OCI-LY7 (cell line): Measurements from ENCODE around the gene C1orf167. TPM values are rescaled to one million over a fixed set of nuclear protein-coding genes. Genes with fewer than 3 reads are reported as not detected.

Experiments
- BruUV-seq: library from RNA; stranded (reverse); fragments of 400-500 nt; replicated peaks from 2 replicates; lab custom pipeline; 2021; lab: Mats Ljungman, UMichigan
- CTCF ChIA-PET: fragments of 300-600 bp; sonication (Branson Sonifier 250); formaldehyde crosslinking; loops from one replicate; lab custom pipeline; 2022; ENCODE audit warnings: antibody characterized with exemption; ENCODE audit not compliant: unreplicated experiment; lab: Charles Lee
- POLR2A ChIA-PET: fragments of 300-600 bp; sonication (Branson Sonifier 250); formaldehyde crosslinking; loops from one replicate; lab custom pipeline; 2022; ENCODE audit warnings: antibody characterized with exemption; lab: Charles Lee
- DNase-seq: peaks from one replicate; pipeline ENCODE4 v3.0.0-alpha.2; 2015; ENCODE audit warnings: low spot score
- H2AFZ ChIP-seq: fragments of 200-600 bp; sonication (generic), shearing (Covaris generic); 2 replicates; pipeline ENCODE4 v1.6.1; 2014; ENCODE audit warnings: mild to moderate bottlenecking, antibody characterized with exemption, low read length, moderate library complexity
- H3K27ac ChIP-seq: fragments of 200-600 bp; sonication (generic); 2 replicates; pipeline ENCODE4 v1.5.1; 2014; ENCODE audit warnings: mixed run types, low read depth, mild to moderate bottlenecking, moderate library complexity, low read length, inconsistent platforms; ENCODE audit not compliant: poor library complexity, severe bottlenecking
- H3K36me3 ChIP-seq: fragments of 200-600 bp; sonication (generic); 2 replicates; pipeline ENCODE4 v1.6.1; 2014; ENCODE audit warnings: mild to moderate bottlenecking, antibody characterized with exemption, low read length, moderate library complexity, mixed read lengths; ENCODE audit not compliant: insufficient read depth
- H3K4me1 ChIP-seq: fragments of 200-600 bp; sonication (generic); 2 replicates; pipeline ENCODE4 v1.5.1; 2014; ENCODE audit warnings: mild to moderate bottlenecking, low read length; ENCODE audit not compliant: insufficient read depth, poor library complexity, severe bottlenecking
- H3K4me2 ChIP-seq: fragments of 200-600 bp; sonication (generic); 2 replicates; pipeline ENCODE4 v1.6.1; 2014; ENCODE audit warnings: mild to moderate bottlenecking, low read length
- H3K4me3 ChIP-seq: fragments of 200-600 bp; sonication (generic); 2 replicates; pipeline ENCODE4 v1.5.1; 2014; ENCODE audit warnings: mild to moderate bottlenecking, low read depth, low read length; ENCODE audit not compliant: poor library complexity, severe bottlenecking
- H3K79me2 ChIP-seq: fragments of 200-600 bp; sonication (generic); 2 replicates; pipeline ENCODE4 v1.6.1; 2016; ENCODE audit warnings: low read depth, mild to moderate bottlenecking, low read length, moderate library complexity, mixed read lengths; ENCODE audit not compliant: insufficient read depth
- H3K9me2 ChIP-seq: fragments of 200-600 bp; sonication (generic); 2 replicates; pipeline ENCODE4 v1.6.1; 2016; ENCODE audit warnings: mild to moderate bottlenecking, low read length, mixed read lengths; ENCODE audit not compliant: insufficient read depth
- H3K9me3 ChIP-seq: fragments of 200-600 bp; sonication (generic); 2 replicates; pipeline ENCODE4 v1.6.1; 2014; ENCODE audit warnings: mild to moderate bottlenecking, mixed run types, low read length, mixed read lengths
- H4K20me1 ChIP-seq: fragments of 200-600 bp; sonication (generic); 2 replicates; pipeline ENCODE4 v1.6.1; 2014; ENCODE audit warnings: mild to moderate bottlenecking, antibody characterized with exemption, low read length, moderate library complexity, mixed read lengths; ENCODE audit not compliant: insufficient read depth
- EZH2phosphoT487 ChIP-seq: fragments of 200-600 bp; sonication (generic); IDR thresholded peaks from 2 replicates; pipeline ENCODE4 v1.6.1; 2018; ENCODE audit warnings: low read depth, borderline replicate concordance, mild to moderate bottlenecking, mixed run types, antibody characterized with exemption, low read length, moderate library complexity, mixed read lengths
- intact Hi-C: fragments of 100-400 bp; cut with micrococcal nuclease; formaldehyde crosslinking; loops from one replicate; pipeline ENCODE4 v1.10.0; 2022; ENCODE audit not compliant: unreplicated experiment
- total RNA-seq, 2 experiments: library from RNA; depleted of rRNA in 1 of 2; stranded (reverse); fragments of >200 nt in 1 of 2; shearing (Covaris generic) in 1 of 2; gene quantifications; 2 replicates each; pipeline ENCODE4 v1.2.3, GENCODE V29; 2014 to 2022
- TF ChIP-seq, protein P1 (sequence below): fragments of 200-600 bp; sonication (generic); conservative IDR thresholded peaks from 2 replicates; pipeline ENCODE4 v1.5.1; 2014; ENCODE audit warnings: mild to moderate bottlenecking, antibody characterized with exemption, low read length, moderate library complexity, mixed read lengths

C1orf167 gene
- total RNA-seq, 2 experiments from 2014 or later: 1.7 to 4.2 TPM

DNA sequence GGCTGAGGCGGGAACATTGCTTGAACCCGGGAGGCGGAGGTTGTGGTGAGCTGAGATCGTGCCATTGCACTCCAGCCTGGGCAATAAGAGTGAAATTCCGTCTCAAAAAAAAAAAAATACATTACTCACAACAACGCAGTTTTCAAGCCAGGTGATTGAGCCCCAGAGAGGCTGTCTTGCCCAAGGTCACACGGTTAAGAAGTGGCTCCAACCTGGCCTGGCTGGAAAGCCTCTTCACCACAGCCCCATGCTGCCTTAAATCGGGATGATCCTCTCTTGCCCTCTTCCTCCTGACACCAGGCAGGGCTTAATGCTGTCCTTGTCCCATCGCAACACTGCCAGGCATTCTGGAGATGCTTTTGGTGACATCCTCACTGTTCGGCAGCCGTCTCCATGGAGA lies 48.9 kb upstream of the C1orf167 start:
- H2AFZ ChIP-seq: no peak overlapping the region
- no peak overlapping the region for H3K4me3 ChIP-seq
- no peaks in the 10 kb centered on the region for H3K79me2 ChIP-seq
- ChIA-PET CTCF (no interaction called here), POLR2A (no interaction called here)
- no peaks in the 10 kb centered on the region for H3K9me3 ChIP-seq
- TF ChIP-seq EZH2phosphoT487: no peak
- TF ChIP-seq, protein P1, sequence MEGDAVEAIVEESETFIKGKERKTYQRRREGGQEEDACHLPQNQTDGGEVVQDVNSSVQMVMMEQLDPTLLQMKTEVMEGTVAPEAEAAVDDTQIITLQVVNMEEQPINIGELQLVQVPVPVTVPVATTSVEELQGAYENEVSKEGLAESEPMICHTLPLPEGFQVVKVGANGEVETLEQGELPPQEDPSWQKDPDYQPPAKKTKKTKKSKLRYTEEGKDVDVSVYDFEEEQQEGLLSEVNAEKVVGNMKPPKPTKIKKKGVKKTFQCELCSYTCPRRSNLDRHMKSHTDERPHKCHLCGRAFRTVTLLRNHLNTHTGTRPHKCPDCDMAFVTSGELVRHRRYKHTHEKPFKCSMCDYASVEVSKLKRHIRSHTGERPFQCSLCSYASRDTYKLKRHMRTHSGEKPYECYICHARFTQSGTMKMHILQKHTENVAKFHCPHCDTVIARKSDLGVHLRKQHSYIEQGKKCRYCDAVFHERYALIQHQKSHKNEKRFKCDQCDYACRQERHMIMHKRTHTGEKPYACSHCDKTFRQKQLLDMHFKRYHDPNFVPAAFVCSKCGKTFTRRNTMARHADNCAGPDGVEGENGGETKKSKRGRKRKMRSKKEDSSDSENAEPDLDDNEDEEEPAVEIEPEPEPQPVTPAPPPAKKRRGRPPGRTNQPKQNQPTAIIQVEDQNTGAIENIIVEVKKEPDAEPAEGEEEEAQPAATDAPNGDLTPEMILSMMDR: no peak
- BruUV-seq: no TSS peak
- intact Hi-C loops: no loop called here
- no peak for DNase-seq
- no peaks in the 10 kb centered on the region for H3K9me2 ChIP-seq
- H3K4me1 ChIP-seq: no peaks in the 10 kb centered on the region
- no peak overlapping the region for H3K27ac ChIP-seq
- no peak overlapping the region for H3K4me2 ChIP-seq
- no peaks in the 10 kb centered on the region for H4K20me1 ChIP-seq
- H3K36me3 ChIP-seq: no peaks in the 10 kb centered on the region

DNA sequence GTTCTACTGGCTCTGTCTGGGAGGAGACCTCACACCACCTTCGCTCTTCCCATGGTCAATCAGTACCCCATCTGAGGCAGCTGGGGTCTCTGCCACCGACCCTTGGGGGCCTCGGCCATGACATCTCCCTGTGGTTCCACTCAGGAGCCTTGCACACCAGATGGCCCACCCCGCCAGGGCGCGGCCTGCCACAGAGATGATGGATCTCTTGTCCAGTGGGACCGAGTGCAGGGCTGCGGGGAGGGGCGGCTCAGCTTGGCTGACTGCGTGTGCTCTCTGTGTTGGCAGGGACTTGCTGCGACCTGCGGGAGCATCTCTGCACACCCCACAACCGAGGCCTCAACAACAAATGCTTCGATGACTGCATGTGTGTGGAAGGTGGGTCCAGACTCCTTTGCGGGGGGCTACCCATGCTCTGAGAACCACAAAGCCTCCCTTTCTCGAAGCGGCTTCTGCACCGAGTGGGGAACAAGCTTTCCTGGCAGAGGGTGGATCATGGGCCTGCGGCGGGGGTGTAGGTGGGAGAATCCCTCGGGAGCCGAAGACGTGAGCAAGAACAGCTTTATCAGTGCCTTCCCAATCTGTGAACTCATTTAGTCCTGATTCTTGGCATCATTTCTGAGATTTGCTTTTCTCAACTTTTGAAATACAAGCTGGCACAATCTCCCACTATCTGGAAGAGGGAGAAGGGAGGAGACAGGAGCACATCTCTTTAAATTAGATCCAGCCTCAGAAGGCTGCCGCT lies 47.0 kb upstream of the C1orf167 start:
- no peak overlapping the region for H2AFZ ChIP-seq
- intact Hi-C loops: loop anchor here (5.0 kb wide), 1 partner anchor 33 kb away; the partner anchor contains the start of gene MAD2L2
- peaks cover 11% of the 10 kb centered on the region for H3K4me1 ChIP-seq
- H3K36me3 ChIP-seq: no peaks in the 10 kb centered on the region
- no peak overlapping the region for H3K27ac ChIP-seq
- H3K79me2 ChIP-seq: no peaks in the 10 kb centered on the region
- CTCF ChIA-PET: interaction anchor here (2.1 kb wide), 1 partner anchor 32 kb away, joined by 4 read pairs; no protein-coding TSS in a partner anchor
- H3K4me2 ChIP-seq: no peak overlapping the region
- H4K20me1 ChIP-seq: no peaks in the 10 kb centered on the region
- no peak overlapping the region for H3K4me3 ChIP-seq
- no peak for DNase-seq
- H3K9me2 ChIP-seq: no peaks in the 10 kb centered on the region
- POLR2A ChIA-PET: interaction anchor here (0.7 kb wide), 1 partner anchor 29 kb away, joined by 3 read pairs; no protein-coding TSS in a partner anchor
- no peak for TF ChIP-seq EZH2phosphoT487
- TF ChIP-seq, protein P1: no peak
- H3K9me3 ChIP-seq: no peaks in the 10 kb centered on the region
- no TSS peak for BruUV-seq
